Measurements from ENCODE around the gene SLC8A1. TPM values are rescaled to one million over a fixed set of nuclear protein-coding genes. Genes with fewer than 3 reads are reported as not detected.

SLC8A1 gene
- total RNA-seq, 1 experiment from 2014 or later: 1.7 TPM

DNA sequence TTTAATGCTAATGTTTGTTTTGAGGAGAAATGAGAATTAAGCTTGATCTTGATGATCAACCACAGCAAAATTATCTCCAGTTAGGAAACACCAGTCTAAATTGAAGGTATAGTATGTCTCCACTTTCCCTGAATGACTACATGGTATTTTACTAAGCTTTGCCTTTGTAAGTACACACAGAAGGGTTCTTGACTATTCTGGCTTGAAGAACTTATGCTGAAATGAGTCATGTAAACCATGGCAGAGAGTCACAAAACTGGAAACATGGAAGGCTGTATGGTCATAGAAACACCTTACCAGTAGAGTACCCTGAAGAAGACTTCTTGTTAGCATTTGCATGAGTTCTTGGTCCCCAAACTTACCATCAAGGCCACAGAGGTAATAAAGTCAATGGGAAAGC, 250.5 kb downstream of the SLC8A1 start:
- Histone ChIP-seq H2BK5ac (ENCODE audit: insufficient read length, low read length) (no peak overlapping the region), H3K27ac (ENCODE audit: insufficient read length, low read depth, low read length) (no peak overlapping the region), H3K18ac (ENCODE audit: insufficient read length, low read depth, low read length) (no peak overlapping the region), H3K4ac (ENCODE audit: low read depth, low read length) (no peak overlapping the region), H2AFZ (ENCODE audit: low read length) (no peak overlapping the region), H2BK15ac (ENCODE audit: low read depth, low read length) (no peak overlapping the region), H4K5ac (ENCODE audit: insufficient read length, low read depth, low read length) (no peak overlapping the region), H3K9me3 (ENCODE audit: control insufficient read depth, low read depth, low read length) (no peaks in the 10 kb centered on the region), H3K23me2 (ENCODE audit: insufficient read length, low read depth, low read length, poor library complexity, severe bottlenecking) (no peaks in the 10 kb centered on the region), H4K20me1 (ENCODE audit: control insufficient read depth, insufficient read depth, insufficient read length) (no peaks in the 10 kb centered on the region), H3K4me1 (ENCODE audit: insufficient read depth, low read length) (no peaks in the 10 kb centered on the region; the same call in 1 of the 2 replicates), H3K27me3 (ENCODE audit: insufficient read depth, low read length) (no peaks in the 10 kb centered on the region), H4K91ac (ENCODE audit: insufficient read length, low read depth, low read length) (no peak overlapping the region), H3K79me1 (ENCODE audit: insufficient read depth, low read depth, low read length, poor library complexity, severe bottlenecking) (no peaks in the 10 kb centered on the region), H3K4me2 (ENCODE audit: insufficient read depth, insufficient read length, low read length) (no peak overlapping the region), H3K79me2 (ENCODE audit: insufficient read depth, low read length) (no peaks in the 10 kb centered on the region), H2BK120ac (ENCODE audit: low read depth, low read length, poor library complexity, severe bottlenecking) (no peak overlapping the region), H3K23ac (ENCODE audit: insufficient read length, low read depth, low read length) (no peak overlapping the region), H3K56ac (ENCODE audit: insufficient read length, low read depth, low read length) (no peak overlapping the region), H2BK12ac (ENCODE audit: insufficient read length, low read depth, low read length) (no peak overlapping the region), H4K8ac (replicated peaks; ENCODE audit: insufficient read length, low read depth, low read length) (no peak overlapping the region), H3K9ac (ENCODE audit: extremely low read depth, insufficient read length, low read length) (no peak overlapping the region), H2BK20ac (ENCODE audit: low read depth, low read length, poor library complexity, severe bottlenecking) (no peak overlapping the region), H3K14ac (ENCODE audit: insufficient read depth, low read length) (no peak overlapping the region), H3T11ph (ENCODE audit: low read length) (no peak overlapping the region), H2AK5ac (ENCODE audit: insufficient read length, low read length) (no peak overlapping the region)
- H3K27ac Mint-ChIP-seq: no peak overlapping the region
- H3K4me3 Mint-ChIP-seq: no peak overlapping the region
- peaks cover 3 to 5% (median 4%) of the 10 kb centered on the region in 3 experiments; a peak in 6 of 7 replicates for H3K36me3 Mint-ChIP-seq (ENCODE audit: insufficient read depth in 1 of 3, low read depth in 3 of 3)
- H3K9me3 Mint-ChIP-seq: peaks cover 0 to 4% of the 10 kb centered on the region in 2 experiments; a peak in 3 of 5 replicates
- peaks cover 14 to 15% of the 10 kb centered on the region in 2 experiments for H3K4me1 Mint-ChIP-seq
- H3K27me3 Mint-ChIP-seq (ENCODE audit: low read depth): no peaks in the 10 kb centered on the region
- no peak for DNase-seq
- TF ChIP-seq, protein P1, sequence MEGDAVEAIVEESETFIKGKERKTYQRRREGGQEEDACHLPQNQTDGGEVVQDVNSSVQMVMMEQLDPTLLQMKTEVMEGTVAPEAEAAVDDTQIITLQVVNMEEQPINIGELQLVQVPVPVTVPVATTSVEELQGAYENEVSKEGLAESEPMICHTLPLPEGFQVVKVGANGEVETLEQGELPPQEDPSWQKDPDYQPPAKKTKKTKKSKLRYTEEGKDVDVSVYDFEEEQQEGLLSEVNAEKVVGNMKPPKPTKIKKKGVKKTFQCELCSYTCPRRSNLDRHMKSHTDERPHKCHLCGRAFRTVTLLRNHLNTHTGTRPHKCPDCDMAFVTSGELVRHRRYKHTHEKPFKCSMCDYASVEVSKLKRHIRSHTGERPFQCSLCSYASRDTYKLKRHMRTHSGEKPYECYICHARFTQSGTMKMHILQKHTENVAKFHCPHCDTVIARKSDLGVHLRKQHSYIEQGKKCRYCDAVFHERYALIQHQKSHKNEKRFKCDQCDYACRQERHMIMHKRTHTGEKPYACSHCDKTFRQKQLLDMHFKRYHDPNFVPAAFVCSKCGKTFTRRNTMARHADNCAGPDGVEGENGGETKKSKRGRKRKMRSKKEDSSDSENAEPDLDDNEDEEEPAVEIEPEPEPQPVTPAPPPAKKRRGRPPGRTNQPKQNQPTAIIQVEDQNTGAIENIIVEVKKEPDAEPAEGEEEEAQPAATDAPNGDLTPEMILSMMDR (conservative IDR thresholded peaks at IDR 0.05): no peak

Data from H9 (cell line).